Measurements from ENCODE around the gene PTEN.
"Not testable (repeated sequence)": the region's sequence is repeated elsewhere in the genome, so short reads cannot be mapped to it uniquely, and the experiment has no call there.

Gene PTEN

DNA sequence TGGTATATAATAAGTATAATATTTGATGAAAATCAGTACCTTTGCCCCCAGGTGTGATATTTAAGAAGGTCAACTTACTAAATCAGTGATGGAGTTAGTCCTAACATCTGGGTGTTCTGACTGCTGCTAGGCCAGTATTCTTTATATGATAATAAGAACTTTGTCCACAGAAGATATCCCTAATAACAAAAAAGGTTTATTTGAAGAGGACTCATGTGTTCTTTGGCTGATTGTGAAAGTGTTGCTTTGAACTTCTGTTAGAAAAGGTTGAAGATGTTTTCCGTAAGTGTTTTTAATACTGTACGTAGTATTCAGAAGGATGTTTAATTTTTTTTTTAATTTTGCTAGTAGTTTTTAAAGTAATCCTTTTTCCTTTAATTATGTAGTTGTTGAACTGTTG is 10.2 kb downstream of the PTEN start:
- DNase-seq, result no peak

DNA sequence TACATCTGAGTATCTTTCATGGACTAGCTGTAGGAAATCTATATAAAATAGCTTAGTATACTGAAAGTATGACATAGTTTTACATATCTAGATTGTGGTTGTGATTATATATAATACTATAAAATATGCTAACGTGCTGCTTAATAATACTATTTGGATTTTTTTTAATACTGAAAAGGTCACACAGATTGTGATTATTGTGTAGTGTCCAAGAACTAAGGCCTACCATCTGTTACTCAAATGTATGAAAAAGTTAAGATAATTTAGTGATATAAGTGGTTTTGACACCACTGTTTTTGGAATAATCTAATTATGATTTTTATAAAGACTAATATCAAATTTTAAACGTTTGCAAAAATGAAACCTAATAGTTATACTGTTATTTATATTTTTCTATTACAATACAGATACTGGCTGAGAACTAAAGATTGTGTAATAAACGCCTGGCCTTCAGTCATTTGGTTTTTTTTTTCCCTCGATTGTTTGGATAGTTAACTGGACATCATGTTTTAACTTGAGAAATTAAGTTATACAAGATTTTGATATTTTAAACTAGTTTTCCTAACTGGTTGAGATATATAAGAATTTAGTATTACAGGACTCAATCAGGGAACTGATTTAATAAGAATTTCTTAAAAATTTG is 12.6 kb downstream of the PTEN start:
- no peak for DNase-seq

GRCh38 chr10:87878664-87879459 is 15.4 kb downstream of the PTEN start:
- DNase-seq, result no peak

DNA sequence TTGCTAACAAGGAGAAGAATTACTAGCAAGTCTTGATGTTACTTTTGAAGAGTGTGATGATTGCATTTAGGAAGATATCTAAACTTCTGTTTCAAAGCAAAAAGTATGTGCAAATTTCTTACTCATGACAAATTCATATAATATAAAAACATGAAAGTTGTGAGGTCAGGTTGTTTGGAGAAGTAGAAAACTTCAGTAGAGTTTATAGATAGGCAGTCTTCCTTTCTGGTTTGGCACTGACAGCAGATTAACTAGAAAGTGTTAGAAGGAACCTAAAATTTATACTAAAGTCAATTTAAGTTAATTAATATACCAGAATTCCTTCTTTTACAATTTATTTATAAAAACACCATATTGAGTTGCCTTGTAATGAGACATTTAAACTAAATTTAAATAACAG is 16.9 kb downstream of the PTEN start:
- no peak for DNase-seq

- not testable (repeated sequence) for DNase-seq
Measured at GRCh38 chr10:87881373-87882059, 18.1 kb downstream of the PTEN start.

- no peak for DNase-seq
Measured at GRCh38 chr10:87882555-87883294, 19.3 kb downstream of the PTEN start.

- no peak for DNase-seq
Measured at GRCh38 chr10:87886635-87887034, 23.2 kb downstream of the PTEN start.

GRCh38 chr10:87887146-87887545 is 23.7 kb downstream of the PTEN start:
- DNase-seq, result no peak

GRCh38 chr10:87887548-87888289 is 24.3 kb downstream of the PTEN start:
- no peak for DNase-seq

- no peak for DNase-seq
Measured at GRCh38 chr10:87895430-87895829, 32.0 kb downstream of the PTEN start.

- no peak for DNase-seq
Measured at GRCh38 chr10:87896216-87896615, 32.8 kb downstream of the PTEN start.

GRCh38 chr10:87897957-87898356 is 34.5 kb downstream of the PTEN start:
- DNase-seq, result not testable (repeated sequence)

DNA sequence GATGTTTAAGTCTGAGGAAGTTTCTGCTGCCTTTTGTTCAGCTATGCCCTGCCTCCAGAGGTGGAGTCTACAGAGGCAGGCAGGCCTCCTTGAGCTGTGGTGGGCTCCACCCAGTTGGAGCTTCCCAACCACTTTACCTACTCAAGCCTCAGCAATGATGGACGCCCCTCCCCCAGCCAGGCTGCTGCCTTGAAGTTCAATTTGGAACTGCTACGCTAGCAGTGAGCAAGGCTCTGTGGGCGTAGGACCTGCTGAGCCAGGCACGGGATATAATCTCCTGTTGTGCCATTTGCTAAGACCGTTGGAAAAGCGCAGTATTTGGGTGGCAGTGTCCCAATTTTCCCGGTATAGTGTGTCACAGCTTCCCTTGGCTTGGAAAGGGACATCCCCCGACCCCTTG is 40.0 kb downstream of the PTEN start:
- DNase-seq, result not testable (repeated sequence)

DNA sequence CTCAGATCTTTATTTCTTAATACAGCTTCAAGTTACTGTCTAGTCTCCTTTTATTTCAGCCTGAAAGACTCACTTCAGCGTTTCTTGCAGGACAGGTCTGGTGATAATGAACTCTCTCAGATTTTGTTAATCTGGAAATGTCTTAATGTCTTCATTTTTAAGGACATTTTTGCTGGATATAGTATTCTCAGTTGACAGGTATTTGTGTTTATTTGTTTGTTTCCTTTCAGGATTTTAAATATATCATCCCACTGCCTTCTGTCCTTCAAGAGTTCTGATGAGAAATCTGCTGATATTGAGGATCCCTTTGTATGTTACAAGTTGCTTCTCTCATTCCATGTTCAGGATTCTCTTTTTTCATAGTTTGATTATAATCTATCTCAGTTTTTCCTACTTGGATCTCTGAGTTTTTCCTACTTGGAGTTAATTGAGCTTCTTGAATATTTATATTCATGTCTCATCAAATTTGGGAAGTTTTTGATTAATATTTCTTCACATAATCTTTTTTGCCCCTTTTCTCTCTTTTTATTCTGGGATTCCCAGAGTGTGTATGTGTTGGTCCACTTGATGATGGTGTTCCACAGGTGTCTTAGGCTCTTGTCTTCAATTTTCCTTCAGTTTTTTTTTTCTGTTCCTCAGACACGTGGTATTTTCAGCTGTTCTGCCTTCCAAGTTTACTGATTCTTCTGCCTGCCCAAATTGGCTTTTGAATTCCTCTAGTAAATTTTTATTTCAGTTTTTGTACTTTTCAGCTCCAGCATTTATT is 49.9 kb downstream of the PTEN start:
- DNase-seq, result no peak

GRCh38 chr10:87915406-87915805 is 52.0 kb downstream of the PTEN start:
- no peak for DNase-seq

GRCh38 chr10:87915989-87916388 is 52.6 kb downstream of the PTEN start:
- no peak for DNase-seq

- no peak for DNase-seq
Measured at GRCh38 chr10:87916515-87916914, 53.1 kb downstream of the PTEN start.

- DNase-seq, result no peak
Measured at GRCh38 chr10:87918254-87918859, 54.9 kb downstream of the PTEN start.

DNA sequence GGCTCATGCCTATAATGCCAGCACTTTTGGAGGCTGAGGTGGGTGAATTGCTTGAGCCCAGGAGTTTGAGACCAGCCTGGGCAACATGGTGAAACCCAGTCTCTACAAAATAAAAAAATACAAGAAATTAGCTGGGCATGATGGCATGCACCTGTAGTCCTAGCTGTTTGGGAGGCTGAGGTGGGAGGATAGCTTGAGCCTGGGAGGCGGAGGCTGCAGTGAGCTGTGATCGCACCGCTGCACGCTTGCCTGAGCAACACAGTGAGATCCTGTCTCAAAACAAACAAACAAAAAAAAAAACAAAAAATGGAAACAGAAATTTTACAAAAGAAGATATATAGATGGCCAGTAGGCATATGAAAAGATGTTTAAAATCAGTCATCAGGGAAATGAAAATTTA is 57.1 kb downstream of the PTEN start:
- DNase-seq, result no peak

DNA sequence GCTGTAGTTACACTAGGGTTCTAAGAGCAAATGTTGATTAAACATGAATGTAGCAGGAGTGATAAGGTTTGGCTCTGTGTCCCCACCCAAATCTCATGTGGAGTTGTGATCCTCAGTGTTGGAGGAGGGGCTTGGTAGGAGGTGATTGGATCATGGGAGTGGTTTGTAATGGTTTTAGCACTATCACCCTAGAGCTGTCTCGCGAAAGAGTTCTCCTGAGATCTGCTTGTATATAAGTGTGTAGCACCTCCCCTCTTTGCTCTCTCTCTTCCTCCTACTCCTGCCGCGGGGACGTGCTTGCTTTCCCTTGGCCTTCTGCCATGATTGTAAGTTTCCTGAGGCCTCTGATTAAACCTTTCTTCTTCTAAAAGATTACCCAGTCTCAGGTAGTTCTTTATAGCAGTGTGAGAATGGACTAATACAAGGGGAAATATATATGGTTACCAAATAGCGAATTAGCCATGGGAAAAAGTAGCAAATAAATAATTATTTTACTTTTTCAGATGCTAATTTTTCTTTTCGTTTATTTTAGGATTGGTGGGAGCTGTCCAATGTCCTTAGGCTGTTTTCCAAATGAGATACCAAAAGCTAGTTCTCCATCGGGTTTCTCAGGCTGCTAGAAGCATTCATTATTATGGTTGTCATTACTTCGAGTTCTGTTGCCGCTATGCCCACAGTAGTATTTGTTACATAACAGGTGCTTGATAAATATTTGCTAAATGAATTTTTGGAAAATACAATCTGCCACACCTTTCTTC is 58.7 kb downstream of the PTEN start:
- DNase-seq, result no peak

DNA sequence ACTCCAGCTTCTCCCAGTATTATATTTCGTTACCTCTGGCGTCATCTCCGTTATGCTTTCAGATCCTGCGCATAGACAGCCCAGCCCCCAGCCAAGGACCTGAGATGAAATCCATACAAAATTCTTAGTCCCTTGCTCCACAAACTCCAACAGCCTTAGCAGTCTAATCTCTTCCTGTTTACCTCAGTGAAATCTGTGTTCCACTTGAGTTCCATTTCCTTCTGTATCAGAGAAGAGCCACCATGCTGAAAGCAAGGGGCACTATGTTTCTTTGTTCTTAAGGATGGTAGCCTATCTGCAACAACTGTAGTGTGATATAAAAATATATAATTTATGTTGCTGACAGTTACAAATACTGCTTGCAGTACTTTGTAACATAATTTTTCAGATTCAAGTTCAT is 59.8 kb downstream of the PTEN start:
- no peak for DNase-seq
